Stimulated activated CD4-positive, alpha-beta T cell treated with anti-CD3 and anti-CD28 coated beads, Interleukin-4, amount 100 ng/mL, for 48 hours (primary cell): ENCODE data around the gene ABTB1.
"Not testable (repeated sequence)": the region's sequence is repeated elsewhere in the genome, so short reads cannot be mapped to it uniquely, and the experiment has no call there.

Experiments
- DNase-seq, 2 donors: peaks; one replicate each; pipeline ENCODE4 v3.0.0-alpha.2; 2020; ENCODE audit warnings: low read depth in 2 of 2

The ABTB1 gene

DNA sequence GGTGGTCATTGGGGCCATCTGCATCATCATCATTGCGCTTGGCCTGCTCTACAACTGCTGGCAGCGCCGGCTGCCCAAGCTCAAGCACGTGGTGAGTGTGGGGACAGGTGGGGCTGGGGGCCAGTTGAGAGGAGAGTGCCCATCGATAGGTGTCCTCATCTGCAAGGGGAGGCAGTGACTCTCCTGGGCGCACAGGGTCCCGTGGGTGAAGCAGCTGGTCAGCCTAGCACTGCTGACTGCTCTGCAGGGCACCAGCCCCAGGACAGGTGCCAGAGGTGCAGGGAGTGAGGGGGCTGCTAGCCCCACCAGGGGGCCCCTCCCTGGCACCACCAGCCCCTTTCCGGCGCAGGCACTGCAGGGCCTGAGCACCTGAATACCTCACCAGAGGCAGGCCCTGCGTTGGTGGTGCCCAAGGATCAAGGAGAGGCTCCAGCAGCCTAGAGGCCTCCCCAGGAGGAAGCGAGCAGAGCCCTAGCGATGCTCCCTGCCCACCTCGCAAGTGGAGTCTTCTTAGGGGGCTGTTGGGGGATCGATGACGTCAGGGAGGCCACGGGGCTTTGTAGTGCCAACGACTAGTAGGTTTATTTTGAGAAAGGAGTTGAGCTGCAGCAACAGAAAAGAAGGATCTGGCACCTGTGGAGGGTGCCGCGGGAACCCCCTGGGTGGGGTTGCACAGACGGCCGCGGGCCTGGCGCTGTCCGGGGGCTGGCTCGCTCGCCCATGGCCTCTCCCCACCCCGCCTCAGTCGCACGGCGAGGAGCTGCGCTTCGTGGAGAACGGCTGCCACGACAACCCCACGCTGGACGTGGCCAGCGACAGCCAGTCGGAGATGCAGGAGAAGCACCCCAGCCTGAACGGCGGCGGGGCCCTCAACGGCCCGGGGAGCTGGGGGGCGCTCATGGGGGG lies 976 bp upstream of the ABTB1 start:
- DNase-seq = peak in 1 of 2 donors; percentile 8

- peak; percentile 23 to 35 for DNase-seq
These were observed 694 bp downstream of the ABTB1 start for GRCh38 chr3:127673191-127674100.

GRCh38 chr3:127674101-127674721 lies 1.5 kb downstream of the ABTB1 start:
- no peak for DNase-seq

- no peak for DNase-seq
These were observed 2.0 kb downstream of the ABTB1 start for GRCh38 chr3:127674790-127675189.

GRCh38 chr3:127675651-127676391 lies 3.1 kb downstream of the ABTB1 start:
- DNase-seq = no peak

DNA sequence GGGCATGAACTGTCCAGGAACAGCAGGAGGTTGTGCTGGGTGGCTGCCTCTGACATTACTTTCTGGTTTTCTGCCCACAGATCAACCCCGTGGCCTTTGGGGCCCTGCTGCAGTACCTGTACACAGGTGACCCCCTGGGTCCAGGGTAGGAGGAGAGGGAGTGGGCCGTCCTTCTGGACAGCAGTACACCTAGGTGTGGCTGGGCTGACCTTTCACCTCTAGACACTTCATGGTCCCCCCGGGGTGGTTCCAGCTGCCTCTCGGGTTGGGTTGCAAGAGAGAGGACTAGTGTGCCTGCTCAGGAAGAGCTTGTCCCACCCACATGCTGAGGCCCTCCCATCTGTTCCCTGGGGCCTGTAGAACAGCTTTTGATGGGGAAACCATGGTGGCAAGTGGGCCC lies 3.7 kb downstream of the ABTB1 start:
- DNase-seq = no peak

DNA sequence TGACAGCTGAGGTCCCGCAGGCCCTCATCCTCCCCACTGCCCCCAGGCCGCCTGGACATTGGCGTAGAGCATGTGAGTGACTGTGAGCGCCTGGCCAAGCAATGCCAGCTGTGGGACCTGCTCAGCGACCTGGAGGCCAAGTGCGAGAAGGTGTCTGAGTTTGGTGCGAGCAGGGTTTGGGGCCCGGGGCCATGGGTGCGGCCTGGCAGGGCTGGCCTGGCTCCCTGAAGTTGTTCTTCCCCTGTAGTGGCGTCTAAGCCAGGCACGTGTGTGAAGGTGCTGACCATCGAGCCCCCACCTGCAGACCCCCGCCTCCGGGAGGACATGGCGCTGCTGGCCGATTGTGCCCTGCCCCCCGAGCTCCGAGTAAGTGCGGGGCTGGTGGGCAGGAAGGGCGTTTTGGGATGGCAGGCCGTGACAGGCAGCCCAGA lies 4.2 kb downstream of the ABTB1 start:
- DNase-seq = no peak

DNA sequence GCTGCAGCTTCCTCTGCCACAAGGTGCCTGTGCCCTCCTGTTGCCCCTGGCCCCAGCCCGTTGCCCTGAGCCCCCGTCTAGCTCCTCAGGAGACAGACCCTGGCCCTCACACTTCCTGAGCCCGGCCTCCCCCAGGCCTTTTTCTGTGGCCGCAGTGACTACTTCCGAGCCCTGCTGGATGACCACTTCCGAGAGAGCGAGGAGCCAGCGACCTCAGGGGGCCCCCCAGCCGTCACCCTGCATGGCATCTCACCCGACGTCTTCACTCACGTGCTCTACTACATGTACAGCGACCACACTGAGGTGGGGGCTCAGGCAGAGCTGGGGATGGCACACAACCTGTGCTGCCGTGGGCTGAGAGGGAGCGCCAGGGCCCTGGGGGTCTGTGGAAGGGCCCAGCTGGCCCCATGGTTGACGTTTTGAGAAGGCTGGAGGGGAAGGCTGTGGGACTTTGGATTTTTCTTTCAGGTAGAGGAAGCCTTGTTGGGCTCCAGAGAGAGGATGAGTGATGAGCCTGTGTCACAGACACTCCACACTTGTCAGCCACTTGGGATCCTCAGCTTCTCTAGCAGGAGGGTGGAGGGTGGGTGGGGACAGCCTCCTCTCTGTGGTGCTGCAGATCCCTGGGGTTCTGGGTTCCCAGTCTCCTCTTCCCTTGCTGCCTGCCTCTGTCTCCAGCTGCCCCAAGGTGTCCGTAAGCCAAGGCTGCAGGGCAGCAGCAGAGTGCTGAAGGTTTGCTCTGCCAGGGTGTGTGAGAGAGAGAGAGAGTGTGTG lies 5.0 kb downstream of the ABTB1 start:
- no peak for DNase-seq

DNA sequence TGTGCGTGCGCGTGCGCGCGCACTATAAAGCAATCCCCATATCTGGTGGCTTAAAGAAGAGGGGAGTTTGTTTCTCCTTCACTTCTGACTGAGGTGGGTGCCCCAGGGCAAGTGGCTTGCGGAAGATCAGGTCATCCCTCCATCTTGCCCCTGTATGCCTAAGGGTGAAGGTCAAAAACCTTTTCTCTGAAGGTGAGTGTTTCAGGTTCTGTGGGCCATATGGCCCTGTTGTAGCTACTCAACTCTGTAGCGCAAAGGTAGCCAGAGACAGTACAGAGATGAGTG lies 5.5 kb downstream of the ABTB1 start:
- DNase-seq = no peak

DNA sequence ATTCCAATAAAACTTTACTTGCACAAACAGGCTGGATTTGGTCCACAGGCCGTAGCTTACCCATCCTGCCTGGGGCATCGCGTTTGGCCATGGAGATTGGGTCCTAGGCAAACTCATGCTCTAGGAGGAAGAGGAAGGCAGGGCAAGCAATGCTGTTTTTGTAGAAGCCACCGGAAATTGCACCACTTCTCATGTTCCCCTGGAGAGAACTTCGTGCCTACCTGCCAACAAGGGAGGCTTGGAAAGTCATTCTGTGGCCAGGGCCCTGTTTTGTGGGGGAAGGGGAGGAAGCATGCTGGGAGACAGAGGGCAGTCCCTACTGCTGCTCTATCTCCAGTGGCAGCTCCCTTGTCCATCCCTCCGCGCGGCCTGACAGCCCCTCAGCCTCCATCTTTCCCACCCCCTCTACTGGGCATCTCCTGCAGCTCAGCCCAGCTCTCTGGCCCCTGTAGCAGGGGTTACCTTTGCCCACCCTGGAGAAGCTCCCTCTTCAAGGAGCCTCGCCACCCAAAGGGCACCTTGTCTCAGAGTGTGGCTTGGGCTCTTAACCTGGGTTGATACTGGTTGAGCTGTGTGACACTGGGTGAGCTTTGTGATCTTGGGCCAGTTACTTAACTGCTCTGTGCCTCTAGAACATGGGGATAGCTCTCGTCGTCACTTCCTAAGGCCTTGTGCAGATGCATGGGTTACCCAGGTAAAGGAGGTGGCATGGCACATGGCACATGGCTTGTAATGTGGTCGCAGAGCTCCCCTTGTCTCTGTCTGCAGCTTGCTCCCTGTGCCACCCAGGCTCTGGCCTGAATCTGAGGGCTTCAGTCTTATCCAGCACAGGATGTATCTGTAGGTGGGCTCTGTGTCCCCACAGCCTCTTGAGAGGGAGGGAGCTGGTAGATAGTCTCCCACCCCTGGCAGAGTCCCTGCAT lies 6.1 kb downstream of the ABTB1 start:
- DNase-seq = no peak

DNA sequence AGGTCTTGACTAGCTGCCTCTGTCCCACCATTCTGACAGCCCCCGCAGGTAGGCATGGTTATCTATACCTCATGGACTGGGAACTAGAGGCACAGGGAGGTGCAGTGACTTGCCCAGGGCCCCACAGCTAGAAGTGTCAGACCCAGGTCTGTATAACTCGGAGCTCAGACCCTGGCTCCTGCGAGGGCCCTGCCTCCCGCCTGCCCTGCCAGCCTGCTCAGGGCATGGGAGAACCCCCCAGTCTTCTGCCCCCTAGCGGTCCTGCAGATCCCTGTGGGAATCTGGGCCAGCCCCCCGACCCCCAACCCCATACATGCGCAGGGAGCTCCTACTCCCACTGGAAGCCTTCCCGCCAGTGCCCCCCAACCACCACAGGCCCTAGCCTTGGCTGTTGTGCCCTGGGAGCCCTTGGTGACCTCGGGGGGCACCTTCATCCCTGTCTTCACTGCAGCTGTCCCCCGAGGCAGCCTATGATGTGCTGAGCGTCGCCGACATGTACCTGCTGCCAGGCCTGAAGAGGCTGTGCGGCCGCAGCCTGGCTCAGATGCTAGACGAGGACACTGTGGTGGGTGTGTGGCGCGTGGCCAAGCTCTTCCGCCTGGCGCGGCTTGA lies 6.9 kb downstream of the ABTB1 start:
- DNase-seq = no peak

DNA sequence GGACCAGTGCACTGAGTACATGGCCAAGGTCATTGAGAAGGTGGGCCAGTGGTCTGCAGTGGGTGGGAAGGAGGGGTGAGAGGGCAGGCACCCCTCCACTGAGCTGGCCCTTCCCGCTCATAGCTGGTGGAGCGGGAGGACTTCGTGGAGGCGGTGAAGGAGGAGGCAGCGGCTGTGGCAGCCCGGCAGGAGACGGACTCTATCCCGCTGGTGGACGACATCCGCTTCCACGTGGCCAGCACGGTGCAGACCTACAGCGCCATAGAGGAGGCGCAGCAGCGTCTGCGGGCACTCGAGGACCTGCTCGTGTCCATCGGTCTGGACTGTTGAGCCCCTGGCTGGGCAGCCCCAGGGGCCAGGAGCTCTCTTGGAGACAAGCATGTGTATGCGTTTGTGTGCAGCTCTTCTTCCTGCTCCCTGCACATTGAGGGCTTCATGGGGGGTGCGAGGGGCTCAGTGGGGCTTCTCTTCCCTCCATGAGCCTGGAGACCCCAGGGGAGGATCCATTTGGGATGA lies 7.5 kb downstream of the ABTB1 start:
- DNase-seq = no peak

- no peak for DNase-seq
These were observed 8.1 kb downstream of the ABTB1 start for GRCh38 chr3:127680798-127681221.

GRCh38 chr3:127682175-127682554 lies 9.4 kb downstream of the ABTB1 start:
- DNase-seq = not testable (repeated sequence)

DNA sequence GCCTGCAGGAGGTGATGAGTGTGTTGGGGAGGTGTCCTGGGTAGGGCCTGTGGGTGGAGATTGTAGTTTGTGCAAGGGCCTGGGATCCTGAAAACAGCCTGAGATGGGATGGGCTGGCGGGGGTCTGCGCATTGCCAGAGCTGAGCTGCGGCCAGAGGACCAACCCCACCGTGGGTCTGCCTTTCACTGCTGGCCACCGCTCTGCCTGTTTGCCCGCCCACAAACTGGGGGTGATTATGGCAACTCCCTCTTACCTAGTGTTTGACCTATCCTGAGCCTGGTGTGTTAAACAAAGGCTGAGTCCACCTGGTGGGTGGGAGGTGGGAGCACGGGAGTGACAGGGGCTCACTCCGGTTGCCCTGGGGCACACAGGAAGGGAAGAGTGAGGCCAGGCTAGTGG lies 9.8 kb downstream of the ABTB1 start:
- DNase-seq = no peak

GRCh38 chr3:127684871-127685707 lies 12.3 kb downstream of the ABTB1 start:
- DNase-seq = no peak

GRCh38 chr3:127685708-127686511 lies 13.2 kb downstream of the ABTB1 start:
- DNase-seq = no peak
